G401 (cell line): ENCODE measurements around the gene PUS7. TPM values are rescaled to one million over a fixed set of nuclear protein-coding genes. Genes with fewer than 3 reads are reported as not detected.
"Not testable (repeated sequence)": the region's sequence is repeated elsewhere in the genome, so short reads cannot be mapped to it uniquely, and the experiment has no call there.

Experiments
- DNase-seq: peaks from one replicate; pipeline ENCODE4 v3.0.0-alpha.2; 2015; ENCODE audit warnings: low spot score
- in situ Hi-C: cut with HindIII; loops from 2 replicates; pipeline ENCODE4 v1.10.0; 2016; ENCODE audit warnings: low sequenced_read_pairs, mixed read lengths
- total RNA-seq: library from RNA; depleted of rRNA; stranded (reverse); fragments of >200 nt; shearing (Covaris generic); gene quantifications from 2 replicates; pipeline ENCODE4 v1.2.3, GENCODE V29; 2014

Gene PUS7
- total RNA-seq, 1 experiment from 2014 or later, result 48.9 TPM

DNA sequence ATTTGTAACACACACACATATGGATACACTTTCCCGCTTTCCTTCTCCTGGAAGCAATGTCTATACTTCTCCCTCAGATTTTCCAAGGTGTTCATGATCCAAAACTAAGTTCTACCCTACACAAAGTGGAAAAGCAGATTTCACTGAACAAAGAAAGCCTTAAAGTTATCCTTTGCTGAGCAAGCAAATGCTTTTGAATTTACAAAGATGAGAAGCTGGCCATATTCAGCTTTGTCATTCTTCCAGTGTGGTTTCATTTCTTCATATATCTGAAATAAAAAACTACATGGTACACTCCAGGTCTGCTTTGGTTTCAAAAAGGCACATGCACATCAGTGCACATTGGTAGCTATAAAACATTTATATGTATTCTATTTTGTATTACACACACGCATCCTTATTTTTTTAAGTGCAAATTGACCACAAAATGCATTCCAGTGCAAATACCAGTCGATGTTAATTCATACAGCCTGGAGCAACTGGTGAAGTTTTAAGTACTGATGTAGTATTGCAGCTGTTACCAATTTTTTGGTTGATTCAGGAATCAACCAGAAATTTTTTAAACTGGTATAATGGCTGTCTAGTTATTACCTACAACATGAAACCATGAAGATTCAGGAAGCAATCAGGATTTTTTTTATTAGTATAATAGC is 67.8 kb downstream of the PUS7 start:
- in situ Hi-C loops, result no loop called here
- DNase-seq, result no peak

DNA sequence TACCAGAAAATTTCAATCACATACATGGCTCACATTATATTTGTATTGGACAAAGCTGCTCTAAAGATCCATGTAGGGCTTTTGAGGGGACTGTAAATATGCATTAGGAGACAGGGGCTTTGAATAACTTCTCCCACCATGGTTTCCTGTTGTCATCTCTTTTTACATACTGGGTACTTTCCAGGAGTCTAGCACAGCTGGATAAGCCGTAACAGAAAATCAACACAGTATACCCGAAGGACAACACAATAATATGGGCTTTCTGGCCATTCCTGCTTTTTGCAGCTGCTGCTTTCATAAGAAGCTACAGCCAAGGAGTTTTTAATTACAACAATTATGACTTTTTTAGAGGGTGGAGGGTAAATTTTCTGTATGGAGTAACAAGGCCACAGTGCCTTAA is 70.0 kb downstream of the PUS7 start:
- no peak for DNase-seq

DNA sequence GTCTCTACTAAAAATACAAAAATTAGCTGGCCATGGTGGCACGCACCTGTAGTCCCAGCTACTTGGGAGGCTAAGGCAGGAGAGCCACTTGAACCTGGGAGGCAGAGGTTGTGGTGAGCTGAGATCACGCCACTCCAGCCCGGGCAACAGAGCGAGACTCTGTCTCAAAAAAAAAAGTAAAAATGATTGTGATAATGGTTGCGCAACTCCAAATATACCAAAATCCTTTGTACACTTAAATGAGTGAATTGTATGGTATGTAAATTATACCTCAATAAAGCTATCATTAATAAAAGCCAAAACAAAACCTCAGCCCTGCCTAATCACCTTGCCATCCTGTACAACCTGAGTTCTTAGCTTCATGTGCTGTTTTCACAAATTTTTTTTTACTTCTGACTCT is 71.2 kb downstream of the PUS7 start:
- in situ Hi-C loops, DNase-seq: not testable (repeated sequence)

More for the DNA sequence above, 70.0 kb downstream of the PUS7 start:
- in situ Hi-C loops, result no loop called here

DNA sequence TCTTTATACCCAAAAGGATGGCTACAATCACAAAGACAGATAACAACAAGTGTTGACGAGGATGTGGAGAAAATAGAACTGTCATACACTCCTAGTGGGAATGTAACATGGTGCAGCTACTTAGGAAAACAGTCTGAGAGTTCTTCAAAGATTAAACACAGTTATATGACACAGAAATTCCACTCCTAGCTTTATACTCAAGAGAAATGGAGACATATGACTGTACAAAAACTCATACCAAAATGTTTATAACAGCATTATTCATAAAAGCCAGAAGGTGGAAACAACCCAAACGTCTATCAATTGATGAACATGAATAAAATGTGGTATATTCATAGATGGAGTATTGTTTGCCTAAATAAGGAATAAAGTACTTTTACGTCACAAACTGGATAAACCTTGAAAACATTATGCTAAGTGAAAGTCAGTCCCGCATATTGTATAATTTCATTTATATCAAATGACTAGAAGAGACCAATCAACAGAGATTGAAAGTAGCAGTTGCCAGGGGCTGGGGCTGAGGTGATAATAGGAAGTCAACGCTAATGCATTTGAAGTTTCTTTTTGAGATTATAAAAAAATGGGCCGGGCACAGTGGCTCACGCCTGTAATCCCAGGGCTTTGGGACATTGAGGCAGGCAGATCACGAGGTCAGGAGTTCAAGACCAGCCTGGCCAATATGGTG is 71.8 kb downstream of the PUS7 start:
- in situ Hi-C loops, result no loop called here

DNA sequence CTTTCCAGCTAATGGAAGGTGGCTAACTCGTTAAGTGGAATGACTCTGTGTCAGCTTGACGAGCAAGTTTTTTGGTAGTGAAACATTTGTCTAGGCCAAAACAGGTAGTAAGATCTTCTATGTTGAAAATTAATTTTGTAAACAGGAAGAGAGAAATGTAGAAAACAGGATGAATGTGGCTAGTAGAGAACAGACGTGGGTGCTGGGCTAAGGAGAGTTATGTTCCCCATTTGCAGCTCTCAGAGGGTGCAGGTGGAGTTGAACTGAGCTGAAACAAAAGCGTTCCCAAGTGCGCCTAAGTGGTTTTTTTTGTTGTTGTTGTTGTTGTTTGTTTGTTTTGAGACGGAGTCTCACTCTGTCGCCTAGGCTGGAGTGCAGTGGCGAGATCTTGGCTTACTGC is 73.9 kb downstream of the PUS7 start:
- DNase-seq, result no peak
- in situ Hi-C loops, result no loop called here

More for the DNA sequence above, 71.8 kb downstream of the PUS7 start:
- DNase-seq, result no peak

DNA sequence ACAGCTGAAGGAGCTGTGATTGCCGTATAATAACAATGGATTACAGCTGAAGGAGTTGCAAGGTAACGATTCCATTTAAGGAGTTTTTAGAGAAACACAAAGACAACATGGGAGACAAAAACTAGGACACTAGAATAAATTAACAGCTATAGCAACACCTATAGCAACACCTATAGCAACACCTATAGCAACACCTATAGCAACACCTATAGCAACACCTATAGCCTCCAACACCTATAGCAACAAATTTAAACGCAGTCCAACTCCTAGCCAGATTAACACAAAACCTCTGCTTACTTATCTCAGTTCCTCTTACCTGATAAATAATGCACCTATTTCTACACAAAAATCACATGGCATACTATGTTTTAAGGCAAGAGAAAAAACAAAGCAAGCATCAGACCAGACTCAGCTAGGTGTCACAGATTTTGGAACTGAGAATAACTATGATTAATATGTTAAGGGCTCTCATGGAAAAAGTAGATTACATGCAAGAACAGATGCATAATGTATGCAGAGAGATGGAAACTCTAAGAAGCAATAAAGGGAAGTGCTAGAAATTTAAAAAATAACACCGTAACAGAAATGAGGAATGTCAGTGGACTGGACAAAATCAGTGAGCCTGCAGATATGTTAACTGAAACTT is 77.6 kb downstream of the PUS7 start:
- DNase-seq, result no peak
- in situ Hi-C loops, result no loop called here

DNA sequence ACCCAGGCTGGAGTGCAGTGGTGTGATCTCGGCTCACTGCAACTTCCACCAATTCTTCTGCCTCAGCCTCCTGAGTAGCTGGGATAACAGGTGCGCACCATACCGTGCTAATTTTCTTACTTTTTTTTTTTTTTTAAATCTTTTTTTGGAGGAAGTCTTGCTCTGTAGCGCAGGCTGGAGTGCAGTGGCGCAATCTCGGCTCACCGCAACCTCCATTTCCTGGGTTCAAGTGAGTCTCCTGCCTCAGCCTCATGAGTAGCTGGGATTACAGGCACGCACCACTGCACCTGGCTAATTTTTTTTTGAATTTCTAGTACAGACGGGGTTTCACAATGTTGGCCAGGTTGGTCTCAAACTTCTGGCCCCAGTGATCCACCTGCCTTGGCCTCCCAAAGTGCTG is 79.9 kb downstream of the PUS7 start:
- in situ Hi-C loops, DNase-seq: not testable (repeated sequence)

DNA sequence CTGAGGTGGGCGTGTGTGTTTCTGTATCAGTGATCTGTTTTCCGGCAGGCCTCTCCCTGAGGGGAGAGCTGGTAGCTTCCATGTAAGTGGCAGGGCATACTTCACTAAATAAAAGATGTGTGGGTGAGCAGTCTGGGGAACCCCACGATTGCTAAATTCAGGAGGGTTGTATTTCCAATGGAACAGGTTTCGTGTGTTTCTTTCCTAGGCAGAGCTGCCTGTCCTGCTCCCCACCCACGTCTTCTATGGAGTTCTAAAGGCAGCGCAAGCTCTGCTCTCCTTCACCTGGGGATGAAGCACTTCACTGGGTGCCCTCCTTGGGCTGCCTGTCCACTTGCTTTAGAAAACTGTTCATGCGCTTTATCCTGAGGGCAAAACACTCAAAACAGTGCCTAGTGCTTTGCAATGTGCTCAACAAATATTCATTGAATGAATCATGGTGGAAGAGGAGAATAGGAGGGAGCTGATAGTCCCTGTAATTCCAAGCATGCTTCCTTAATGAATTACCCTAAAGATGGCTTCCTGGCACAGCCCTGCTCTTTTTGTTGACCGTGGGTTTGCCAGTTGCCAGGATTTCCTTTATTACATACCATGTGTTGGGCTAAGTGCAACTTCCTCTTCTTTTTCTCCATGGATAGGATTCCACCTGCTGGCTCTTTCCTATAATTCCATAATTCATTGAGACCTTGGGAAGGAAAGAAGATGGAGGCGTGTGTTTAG is 82.7 kb downstream of the PUS7 start:
- no peak for DNase-seq
- in situ Hi-C loops, result no loop called here

DNA sequence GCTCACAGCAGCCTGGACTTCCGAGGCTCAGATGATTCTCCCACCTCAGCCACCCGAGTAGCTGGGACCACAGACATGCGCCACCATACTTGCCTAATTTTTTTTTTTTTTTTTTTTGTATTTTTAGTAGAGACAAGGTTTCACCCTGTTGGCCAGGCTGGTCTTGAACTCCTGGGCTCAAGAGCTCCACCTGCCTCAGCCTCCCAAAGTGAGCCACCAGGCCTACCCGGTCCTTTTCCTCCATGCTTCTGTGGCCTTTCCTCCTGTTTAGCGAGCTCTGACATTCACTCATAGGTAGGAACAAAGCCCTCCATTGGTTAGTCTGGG is 83.3 kb downstream of the PUS7 start:
- in situ Hi-C loops, result no loop called here
- DNase-seq, result no peak

DNA sequence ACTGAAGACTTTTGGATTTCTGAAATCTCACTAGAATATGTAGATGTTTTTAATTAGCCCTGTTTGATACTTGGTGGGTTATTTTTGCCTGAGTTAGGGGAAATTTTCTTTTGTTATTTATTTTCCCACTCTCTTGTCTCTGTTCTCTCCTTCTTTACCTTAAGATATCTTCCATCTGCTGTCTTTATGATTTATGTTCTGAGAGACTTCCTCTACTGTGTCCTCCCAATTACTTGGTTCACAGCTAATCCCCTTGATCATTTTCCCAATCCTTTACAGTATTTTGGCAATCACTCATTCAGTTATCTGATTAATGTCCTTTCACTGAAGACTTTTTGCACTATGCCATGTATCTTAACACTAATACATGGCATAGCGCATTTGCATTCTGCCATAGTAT is 83.8 kb downstream of the PUS7 start:
- no peak for DNase-seq

DNA sequence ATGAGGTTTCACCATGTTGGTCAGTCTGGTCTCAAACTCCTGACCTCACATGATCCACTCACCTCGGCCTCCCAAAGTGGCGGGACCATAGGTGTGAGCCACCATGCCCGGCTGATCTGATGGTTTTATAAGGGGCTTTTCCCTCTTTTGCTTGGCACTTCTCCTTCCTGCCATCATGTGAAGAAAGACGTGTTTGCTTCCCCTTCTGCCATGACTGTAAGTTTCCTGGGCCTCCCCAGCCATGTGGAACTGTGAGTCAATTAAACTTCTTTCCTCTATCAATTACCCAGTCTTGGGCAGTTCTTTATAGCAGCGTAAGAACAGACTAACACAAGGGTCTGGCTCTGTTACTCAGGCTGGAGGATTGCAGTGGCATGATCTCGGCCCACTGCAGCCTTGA is 84.7 kb downstream of the PUS7 start:
- DNase-seq, in situ Hi-C loops: not testable (repeated sequence)

More for the DNA sequence above, 83.8 kb downstream of the PUS7 start:
- in situ Hi-C loops, result no loop called here

DNA sequence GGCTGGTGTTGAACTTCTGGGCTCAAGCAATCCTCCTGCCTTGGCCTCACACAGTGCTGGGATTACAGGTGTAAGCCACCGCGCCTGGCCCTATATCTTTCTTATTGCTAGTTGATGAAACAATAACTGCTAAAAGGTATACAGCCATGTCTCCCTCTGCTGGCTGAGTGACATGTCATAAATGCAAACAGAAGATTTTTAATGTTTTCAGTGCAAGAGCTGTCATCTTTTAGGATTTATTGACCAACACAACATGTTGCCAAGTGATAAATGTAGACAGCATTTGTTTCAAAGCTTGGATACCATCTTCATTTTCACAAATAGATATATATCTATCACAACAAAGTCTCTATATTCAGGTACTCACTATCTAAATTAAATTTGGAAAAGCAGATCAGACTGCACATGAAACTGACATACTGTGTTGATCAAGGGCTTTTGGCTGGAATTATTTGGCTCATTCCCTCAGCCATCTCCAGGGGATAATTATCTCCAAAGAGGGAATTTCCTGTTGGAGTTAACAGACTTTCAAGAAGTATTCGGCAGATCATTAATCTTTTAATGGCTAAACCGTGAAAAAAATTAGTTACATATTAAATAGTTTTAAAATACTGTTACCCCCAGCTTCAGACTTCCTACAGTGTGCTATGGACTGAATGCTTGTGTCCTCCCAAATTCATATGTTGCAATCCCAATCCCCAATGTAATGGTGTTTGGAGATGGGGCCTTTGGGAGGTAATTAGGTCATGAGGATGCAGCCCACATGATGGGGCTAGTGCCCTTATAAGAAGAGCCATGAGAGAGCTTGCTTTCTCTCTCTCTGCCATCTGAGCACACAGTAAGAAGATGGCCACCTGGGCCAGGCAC is 92.1 kb downstream of the PUS7 start:
- in situ Hi-C loops, result no loop called here
- peak; percentile 71 for DNase-seq

DNA sequence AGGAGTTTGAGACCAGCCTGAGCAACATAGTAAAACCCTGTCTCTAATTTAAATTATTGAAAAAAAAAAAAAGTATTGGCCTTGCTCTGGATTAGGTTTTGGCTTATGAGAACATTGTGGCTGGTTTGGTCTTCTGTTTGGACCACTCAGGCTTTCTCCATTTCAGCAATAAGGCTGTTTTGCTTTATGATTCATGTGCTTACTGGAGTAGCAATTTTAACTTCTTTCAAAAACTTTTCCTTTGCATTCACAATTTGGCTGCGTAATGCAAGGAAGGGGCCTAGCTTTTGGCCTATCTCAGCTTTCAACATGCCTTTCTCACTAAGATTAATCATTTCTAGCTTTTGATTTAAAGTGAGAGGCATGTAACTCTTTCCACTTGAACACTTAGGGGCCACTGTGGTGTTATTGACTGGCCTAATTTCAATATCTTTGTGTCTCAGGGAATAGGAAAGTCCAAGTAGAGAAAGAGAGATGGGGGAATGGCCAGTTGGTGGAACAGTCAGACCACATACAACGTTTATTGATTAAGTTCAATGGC is 95.4 kb downstream of the PUS7 start:
- in situ Hi-C loops, result no loop called here
- DNase-seq, result no peak

DNA sequence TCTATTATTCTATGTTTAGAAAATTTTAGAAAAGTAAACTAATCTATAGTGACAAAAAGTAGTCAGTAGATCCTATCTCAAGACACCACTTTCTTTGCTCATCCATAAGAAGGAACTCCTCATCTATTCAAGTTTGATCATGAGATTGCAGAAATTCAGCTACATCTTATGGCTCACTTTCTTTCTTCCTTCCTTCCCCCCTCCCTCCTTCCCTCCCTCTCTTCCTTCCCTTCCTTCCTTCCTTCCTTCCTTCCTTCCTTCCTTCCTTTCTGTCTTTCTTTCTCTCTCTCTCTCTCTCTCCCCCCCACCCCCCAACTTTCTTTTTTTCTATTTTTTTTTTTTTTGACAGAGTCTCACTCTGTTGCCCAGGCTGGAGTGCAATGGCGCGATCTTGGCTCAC is 98.1 kb downstream of the PUS7 start:
- DNase-seq, result no peak
- in situ Hi-C loops, result no loop called here

DNA sequence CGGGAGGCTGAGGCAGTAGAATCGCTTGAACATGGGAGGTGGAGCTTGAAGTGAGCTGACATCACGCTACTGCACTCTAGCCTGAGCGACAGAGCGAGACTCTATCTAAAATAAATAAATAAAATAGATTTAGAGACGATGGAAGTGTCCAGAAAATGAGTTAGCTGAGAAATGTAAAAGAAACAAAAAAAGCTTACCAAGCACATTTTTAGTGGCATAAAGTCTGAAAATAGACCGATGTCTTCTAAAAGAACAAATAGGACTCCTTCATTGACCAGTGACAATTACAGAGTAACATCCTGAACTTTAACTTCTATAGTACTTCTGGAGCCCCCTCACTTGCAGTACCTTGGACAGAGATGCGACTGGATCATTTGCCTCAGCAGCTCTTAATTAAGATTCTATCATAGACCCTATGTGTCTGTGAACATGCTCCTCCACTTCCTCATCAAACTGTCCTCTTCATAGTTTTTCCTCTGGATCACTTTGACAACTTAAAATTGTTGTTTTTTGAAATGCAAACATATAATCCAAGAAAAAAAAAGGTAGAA is 108.1 kb downstream of the PUS7 start:
- no peak for DNase-seq
- in situ Hi-C loops, result no loop called here

DNA sequence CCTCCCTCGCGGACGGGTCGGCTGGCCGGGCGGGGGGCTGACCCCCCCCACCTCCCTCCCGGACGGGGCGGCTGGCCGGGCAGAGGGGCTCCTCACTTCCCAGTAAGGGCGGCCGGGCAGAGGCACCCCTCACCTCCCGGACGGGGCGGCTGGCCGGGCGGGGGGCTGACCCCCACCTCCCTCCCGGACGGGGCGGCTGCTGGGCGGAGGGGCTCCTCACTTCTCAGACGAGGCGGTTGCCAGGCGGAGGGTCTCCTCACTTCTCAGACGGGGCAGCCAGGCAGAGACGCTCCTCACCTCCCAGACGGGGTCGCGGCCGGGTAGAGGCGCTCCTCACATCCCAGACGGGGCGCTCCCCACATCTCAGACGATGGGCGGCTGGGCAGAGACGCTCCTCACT is 111.3 kb downstream of the PUS7 start:
- DNase-seq, in situ Hi-C loops: not testable (repeated sequence)

DNA sequence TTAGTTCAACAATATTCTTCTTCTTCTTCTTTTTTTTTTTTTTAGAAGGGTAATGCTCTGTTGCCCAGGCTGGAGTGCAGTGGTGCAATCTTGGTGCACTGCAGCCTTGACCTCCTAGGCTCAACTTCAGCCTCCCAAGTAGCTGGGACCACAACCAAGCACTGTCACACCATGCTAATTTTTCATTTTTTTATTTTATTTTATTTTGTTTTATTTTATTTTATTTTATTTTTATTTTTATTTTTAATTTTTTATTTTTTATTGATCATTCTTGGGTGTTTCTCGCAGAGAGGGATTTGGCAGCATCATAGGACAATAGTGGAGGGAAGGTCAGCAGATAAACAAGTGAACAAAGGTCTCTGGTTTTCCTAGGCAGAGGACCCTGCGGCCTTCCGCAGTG is 112.3 kb downstream of the PUS7 start:
- in situ Hi-C loops, DNase-seq: not testable (repeated sequence)

DNA sequence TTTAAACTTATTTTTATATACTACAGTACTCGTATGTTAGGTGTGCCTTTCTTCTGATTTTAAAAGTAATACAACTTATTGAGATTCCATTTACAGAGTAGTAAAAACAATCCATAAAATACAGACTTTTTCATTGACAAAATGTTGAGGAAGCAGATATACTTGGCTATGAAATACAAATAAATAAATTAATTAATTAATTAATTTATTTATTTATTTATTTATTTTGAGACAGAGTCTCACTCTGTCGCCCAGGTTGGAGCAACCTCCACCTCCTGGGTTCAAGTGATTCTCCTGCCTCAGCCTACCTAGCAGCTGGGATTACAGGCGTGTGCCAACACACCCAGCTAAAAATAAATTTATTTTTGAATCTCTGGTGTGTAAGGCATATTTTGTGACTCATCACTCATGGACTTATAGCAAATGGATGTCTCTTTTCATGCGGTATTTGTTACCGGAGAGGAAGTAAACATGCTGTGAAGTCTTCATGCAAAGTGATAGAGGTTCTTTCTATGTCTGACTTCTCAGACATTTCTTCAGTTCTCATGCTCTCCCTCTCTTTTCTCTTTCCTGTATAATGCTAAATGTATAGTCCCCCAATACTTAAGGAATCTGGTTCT is 113.2 kb downstream of the PUS7 start:
- in situ Hi-C loops, result no loop called here

More for the DNA sequence above, 113.2 kb downstream of the PUS7 start:
- no peak for DNase-seq
